Activated naive CD4-positive, alpha-beta T cell treated with anti-CD3 and anti-CD28 coated beads for 36 hours (primary cell): ENCODE measurements around the gene ATG9B. TPM values are rescaled to one million over a fixed set of nuclear protein-coding genes. Genes with fewer than 3 reads are reported as not detected.
"Not testable (repeated sequence)": the region's sequence is repeated elsewhere in the genome, so short reads cannot be mapped to it uniquely, and the experiment has no call there.

ENCODE experiments used
- CTCF ChIA-PET: fragments of 350-600 bp; sonication (Branson Sonifier 250); formaldehyde crosslinking; loops from one replicate; lab custom pipeline; 2021; ENCODE audit warnings: antibody characterized with exemption; lab: Charles Lee
- DNase-seq: peaks from one replicate; pipeline ENCODE4 v3.0.0-alpha.2; 2020
- H3K27ac Mint-ChIP-seq: one replicate; pipeline ENCODE4 v1.8.0; 2021; ENCODE audit warnings: mild to moderate bottlenecking, mixed read lengths
- H3K27me3 Mint-ChIP-seq: one replicate; pipeline ENCODE4 v1.8.0; 2021; ENCODE audit warnings: low read depth, mixed read lengths
- H3K36me3 Mint-ChIP-seq: one replicate; pipeline ENCODE4 v1.8.0; 2021; ENCODE audit warnings: low read depth, mixed read lengths
- H3K4me1 Mint-ChIP-seq: one replicate; pipeline ENCODE4 v1.8.0; 2021; ENCODE audit warnings: low read depth, mixed read lengths
- H3K4me3 Mint-ChIP-seq: one replicate; pipeline ENCODE4 v1.8.0; 2021; ENCODE audit warnings: mild to moderate bottlenecking, moderate library complexity, mixed read lengths
- H3K9me3 Mint-ChIP-seq: one replicate; pipeline ENCODE4 v1.8.0; 2021; ENCODE audit warnings: mixed read lengths
- intact Hi-C: fragments of 100-400 bp; cut with micrococcal nuclease; formaldehyde crosslinking; loops from one replicate; pipeline ENCODE4 v1.15.1; 2023
- total RNA-seq, 2 experiments: library from RNA; stranded (reverse); gene quantifications; one replicate each; pipeline ENCODE4 v1.2.3, GENCODE V29; 2021

The ATG9B gene
- total RNA-seq, 2 experiments from 2014 or later = 2.8 to 4.0 TPM

- Mint-ChIP-seq H3K27me3 (peaks cover 7% of the 10 kb centered on the region), H3K9me3 (no peaks in the 10 kb centered on the region), H3K27ac (no peak overlapping the region), H3K36me3 (no peaks in the 10 kb centered on the region), H3K4me1 (peaks cover 55% of the 10 kb centered on the region), H3K4me3 (peak overlapping the region; percentile 72)
- DNase-seq = no peak
- CTCF ChIA-PET = interaction anchor here (0.6 to 4.3 kb wide), 13 partner anchors 7 to 1870 kb away, joined by 3 to 32 read pairs (median 5); no protein-coding TSS in a partner anchor
- intact Hi-C loops = loop anchor here (2.0 kb wide), 1 partner anchor 55 kb away; no protein-coding TSS in a partner anchor
Observed at GRCh38 chr7:151017370-151017952, 6.8 kb downstream of the ATG9B start.

DNA sequence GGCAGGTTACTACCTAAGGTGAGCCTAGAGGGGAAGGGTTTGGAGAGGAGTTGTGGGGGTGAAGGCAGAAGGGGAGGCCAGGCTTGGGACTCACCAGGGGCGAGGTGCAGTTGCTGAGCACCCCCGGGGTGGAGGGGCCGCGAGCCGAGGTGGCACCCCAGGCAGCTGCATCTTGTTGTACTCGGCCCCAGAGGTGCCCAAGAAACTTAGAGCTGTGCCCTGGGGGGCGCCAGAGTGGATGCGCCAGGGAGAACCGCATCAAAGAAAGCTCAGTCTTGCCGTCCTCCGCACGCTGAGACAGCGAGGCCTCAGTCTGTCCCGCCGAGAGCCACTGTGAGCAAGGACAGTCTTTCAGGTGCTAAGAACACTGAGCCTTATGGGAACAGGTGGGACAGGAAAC, 7.4 kb downstream of the ATG9B start:
- CTCF ChIA-PET = interaction anchor here (0.8 to 4.3 kb wide), 6 partner anchors 9 to 119 kb away, joined by 3 to 32 read pairs (median 8); no protein-coding TSS in a partner anchor
- Mint-ChIP-seq H3K27ac (no peak overlapping the region), H3K4me1 (peaks cover 60% of the 10 kb centered on the region), H3K9me3 (no peaks in the 10 kb centered on the region), H3K4me3 (no peak overlapping the region), H3K27me3 (peaks cover 7% of the 10 kb centered on the region), H3K36me3 (no peaks in the 10 kb centered on the region)
- intact Hi-C loops = loop anchor here (2.0 kb wide), 1 partner anchor 54 kb away; no protein-coding TSS in a partner anchor
- DNase-seq = no peak

- Mint-ChIP-seq H3K9me3 (no peaks in the 10 kb centered on the region), H3K4me3 (no peak overlapping the region), H3K27ac (no peak overlapping the region), H3K27me3 (peaks cover 7% of the 10 kb centered on the region), H3K36me3 (no peaks in the 10 kb centered on the region), H3K4me1 (peaks cover 65% of the 10 kb centered on the region)
- CTCF ChIA-PET = interaction anchor here (0.8 to 4.3 kb wide), 5 partner anchors 8 to 118 kb away, joined by 3 to 32 read pairs (median 9); no protein-coding TSS in a partner anchor
- no peak for DNase-seq
- intact Hi-C loops = loop anchor here (2.0 kb wide), 1 partner anchor 54 kb away; no protein-coding TSS in a partner anchor
Observed at GRCh38 chr7:151016505-151016904, 7.8 kb downstream of the ATG9B start.

DNA sequence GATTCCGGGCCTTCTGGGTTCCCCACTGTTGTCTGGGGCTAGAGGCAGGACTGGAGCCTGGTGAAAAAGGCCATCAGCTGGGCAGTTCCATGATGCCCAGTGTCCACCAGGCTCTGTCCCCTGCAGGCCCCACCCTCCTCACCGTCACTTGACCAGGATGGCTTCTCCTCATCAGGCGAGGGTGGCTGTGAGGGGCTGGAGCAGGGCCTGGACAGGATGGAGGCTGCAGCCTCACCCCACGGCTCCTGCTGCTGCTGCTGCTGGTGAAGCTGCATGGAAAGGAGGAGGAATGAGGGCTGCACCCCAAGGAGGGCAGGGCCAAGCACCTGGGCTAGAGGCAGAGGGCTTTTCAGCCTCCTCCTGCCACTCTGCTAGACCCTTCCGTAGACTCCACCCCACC, 8.3 kb downstream of the ATG9B start:
- Mint-ChIP-seq H3K4me1 (peaks cover 68% of the 10 kb centered on the region), H3K9me3 (no peaks in the 10 kb centered on the region), H3K4me3 (no peak overlapping the region), H3K36me3 (no peaks in the 10 kb centered on the region), H3K27ac (no peak overlapping the region), H3K27me3 (peaks cover 7% of the 10 kb centered on the region)
- intact Hi-C loops = loop anchor here (2.0 kb wide), 2 partner anchors 19 to 53 kb away; no protein-coding TSS in a partner anchor
- CTCF ChIA-PET = no interaction called here
- DNase-seq = no peak

DNA sequence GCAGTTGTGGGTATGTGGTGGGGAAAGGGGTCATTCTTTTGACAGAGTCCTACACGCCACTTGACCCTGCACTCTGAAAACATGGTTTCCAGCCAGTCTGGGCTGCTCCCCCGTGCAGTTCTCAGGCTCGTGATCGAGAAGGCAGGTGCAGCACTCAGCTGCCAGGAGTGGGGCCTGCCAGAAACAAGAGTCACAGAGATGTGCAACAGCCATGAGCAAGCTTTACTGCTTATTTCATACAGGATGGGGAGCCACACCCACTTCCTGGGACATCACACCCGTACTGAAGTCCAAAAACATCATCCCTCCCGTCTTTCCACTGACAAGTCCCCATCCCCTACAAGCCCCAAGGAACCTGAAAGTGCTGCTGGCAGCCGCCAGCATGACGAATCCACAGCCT, 9.3 kb downstream of the ATG9B start:
- intact Hi-C loops = loop anchor here (2.0 to 5.0 kb wide), 2 partner anchors 18 to 337 kb away; no protein-coding TSS in a partner anchor
- DNase-seq = peak; percentile 81
- Mint-ChIP-seq H3K36me3 (no peaks in the 10 kb centered on the region), H3K27me3 (peaks cover 7% of the 10 kb centered on the region), H3K4me1 (peaks cover 78% of the 10 kb centered on the region), H3K4me3 (peak overlapping the region; percentile 88), H3K9me3 (no peaks in the 10 kb centered on the region), H3K27ac (peak overlapping the region; percentile 92)
- CTCF ChIA-PET = interaction anchor here (0.7 to 2.2 kb wide), 3 partner anchors 9 to 96 kb away, joined by 4 to 10 read pairs (median 7); no protein-coding TSS in a partner anchor

DNA sequence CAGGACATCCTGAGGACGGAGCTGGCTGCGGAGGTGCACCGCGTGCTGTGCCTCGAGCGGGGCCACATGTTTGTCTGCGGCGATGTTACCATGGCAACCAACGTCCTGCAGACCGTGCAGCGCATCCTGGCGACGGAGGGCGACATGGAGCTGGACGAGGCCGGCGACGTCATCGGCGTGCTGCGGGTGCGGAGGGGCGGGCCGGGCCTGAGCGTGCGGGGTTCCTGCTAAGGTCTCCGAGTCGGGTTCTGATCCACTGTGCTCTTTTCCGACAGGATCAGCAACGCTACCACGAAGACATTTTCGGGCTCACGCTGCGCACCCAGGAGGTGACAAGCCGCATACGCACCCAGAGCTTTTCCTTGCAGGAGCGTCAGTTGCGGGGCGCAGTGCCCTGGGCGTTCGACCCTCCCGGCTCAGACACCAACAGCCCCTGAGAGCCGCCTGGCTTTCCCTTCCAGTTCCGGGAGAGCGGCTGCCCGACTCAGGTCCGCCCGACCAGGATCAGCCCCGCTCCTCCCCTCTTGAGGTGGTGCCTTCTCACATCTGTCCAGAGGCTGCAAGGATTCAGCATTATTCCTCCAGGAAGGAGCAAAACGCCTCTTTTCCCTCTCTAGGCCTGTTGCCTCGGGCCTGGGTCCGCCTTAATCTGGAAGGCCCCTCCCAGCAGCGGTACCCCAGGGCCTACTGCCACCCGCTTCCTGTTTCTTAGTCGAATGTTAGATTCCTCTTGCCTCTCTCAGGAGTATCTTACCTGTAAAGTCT, 10.4 kb downstream of the ATG9B start:
- DNase-seq = peak; percentile 94
- Mint-ChIP-seq H3K4me1 (peaks cover 78% of the 10 kb centered on the region), H3K27ac (peak overlapping the region; percentile 92), H3K4me3 (peak overlapping the region; percentile 88), H3K36me3 (no peaks in the 10 kb centered on the region), H3K27me3 (peaks cover 2% of the 10 kb centered on the region), H3K9me3 (no peaks in the 10 kb centered on the region)
- intact Hi-C loops = loop anchor here (1.0 to 5.0 kb wide), 4 partner anchors 17 to 338 kb away; partner anchors contain the start of gene TMUB1
- CTCF ChIA-PET = interaction anchor here (1.8 to 2.2 kb wide), 2 partner anchors 51 to 97 kb away, joined by 7 to 10 read pairs; no protein-coding TSS in a partner anchor

- no peak for DNase-seq
- Mint-ChIP-seq H3K27ac (no peak overlapping the region), H3K9me3 (no peaks in the 10 kb centered on the region), H3K4me1 (peaks cover 77% of the 10 kb centered on the region), H3K27me3 (peaks cover 2% of the 10 kb centered on the region), H3K4me3 (peak overlapping the region; percentile 88), H3K36me3 (no peaks in the 10 kb centered on the region)
- CTCF ChIA-PET = interaction anchor here (1.8 to 2.2 kb wide), 2 partner anchors 50 to 97 kb away, joined by 7 to 10 read pairs; no protein-coding TSS in a partner anchor
- intact Hi-C loops = loop anchor here (1.0 to 5.0 kb wide), 3 partner anchors 45 to 339 kb away; partner anchors contain the start of gene TMUB1
Observed at GRCh38 chr7:151013356-151013732, 10.9 kb downstream of the ATG9B start.

DNA sequence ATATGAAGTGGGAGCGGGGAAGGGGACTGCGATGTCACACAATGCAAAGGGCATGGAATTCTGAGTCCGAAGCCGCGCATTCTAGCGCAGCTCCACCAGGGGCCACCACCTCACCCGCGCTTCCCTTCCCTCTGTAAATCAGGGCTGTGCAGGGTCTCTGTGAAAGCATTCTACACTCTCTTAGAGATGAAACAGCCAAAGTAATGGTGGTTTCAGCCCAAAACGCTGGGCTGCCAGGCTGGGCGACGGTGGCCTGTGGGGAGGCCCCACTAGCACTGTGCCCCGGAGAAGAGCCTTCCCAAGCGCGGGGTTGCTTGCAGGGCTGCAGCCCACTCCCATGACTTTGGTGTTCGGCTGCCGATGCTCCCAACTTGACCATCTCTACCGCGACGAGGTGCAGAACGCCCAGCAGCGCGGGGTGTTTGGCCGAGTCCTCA, 11.4 kb downstream of the ATG9B start:
- intact Hi-C loops = loop anchor here (1.0 to 5.0 kb wide), 4 partner anchors 45 to 339 kb away; partner anchors contain the start of gene TMUB1
- H3K27me3 Mint-ChIP-seq = no peaks in the 10 kb centered on the region
- CTCF ChIA-PET = interaction anchor here (1.0 to 1.8 kb wide), 2 partner anchors 72 to 98 kb away, joined by 3 to 7 read pairs; no protein-coding TSS in a partner anchor
- peak; percentile 36 for DNase-seq
- H3K27ac Mint-ChIP-seq = no peak overlapping the region
- no peaks in the 10 kb centered on the region for H3K36me3 Mint-ChIP-seq
- no peaks in the 10 kb centered on the region for H3K9me3 Mint-ChIP-seq
- H3K4me1 Mint-ChIP-seq = peaks cover 77% of the 10 kb centered on the region
- H3K4me3 Mint-ChIP-seq = peak overlapping the region; percentile 21

DNA sequence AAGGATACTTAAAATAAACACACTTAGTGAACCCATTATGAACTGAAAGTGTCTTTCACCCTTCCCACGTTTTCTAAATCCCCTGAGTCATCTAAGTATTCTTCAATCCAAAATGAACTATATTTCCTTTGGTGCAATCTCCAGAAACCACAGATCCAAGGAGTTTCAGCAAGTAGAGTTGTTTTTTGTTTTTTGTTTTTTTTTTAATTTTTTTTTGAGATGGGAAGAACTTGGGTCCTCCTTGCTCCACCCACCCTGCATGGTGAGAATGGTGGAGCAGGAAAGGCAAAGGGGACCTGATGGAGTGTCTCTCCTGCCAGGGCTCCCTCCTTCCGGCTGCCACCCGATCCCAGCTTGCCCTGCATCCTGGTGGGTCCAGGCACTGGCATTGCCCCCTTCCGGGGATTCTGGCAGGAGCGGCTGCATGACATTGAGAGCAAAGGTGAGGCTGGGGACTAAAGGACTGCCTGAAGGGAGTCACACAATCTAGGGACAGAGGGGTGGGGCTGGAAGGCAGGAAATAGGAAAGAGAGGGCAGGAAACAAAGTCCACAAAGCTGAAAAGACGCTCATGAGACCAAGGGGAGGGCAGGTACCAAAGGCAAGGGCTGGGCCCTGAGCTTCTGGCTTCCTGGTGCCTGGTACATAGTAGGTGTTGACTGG, 12.1 kb downstream of the ATG9B start:
- Mint-ChIP-seq H3K36me3 (no peaks in the 10 kb centered on the region), H3K4me1 (peaks cover 77% of the 10 kb centered on the region), H3K4me3 (no peak overlapping the region), H3K9me3 (no peaks in the 10 kb centered on the region), H3K27me3 (no peaks in the 10 kb centered on the region), H3K27ac (no peak overlapping the region)
- no peak for DNase-seq
- intact Hi-C loops = loop anchor here (1.0 to 5.0 kb wide), 2 partner anchors 99 to 340 kb away; no protein-coding TSS in a partner anchor
- CTCF ChIA-PET = interaction anchor here (0.6 to 2.1 kb wide), 3 partner anchors 72 to 329 kb away, joined by 3 to 5 read pairs (median 3); no protein-coding TSS in a partner anchor

DNA sequence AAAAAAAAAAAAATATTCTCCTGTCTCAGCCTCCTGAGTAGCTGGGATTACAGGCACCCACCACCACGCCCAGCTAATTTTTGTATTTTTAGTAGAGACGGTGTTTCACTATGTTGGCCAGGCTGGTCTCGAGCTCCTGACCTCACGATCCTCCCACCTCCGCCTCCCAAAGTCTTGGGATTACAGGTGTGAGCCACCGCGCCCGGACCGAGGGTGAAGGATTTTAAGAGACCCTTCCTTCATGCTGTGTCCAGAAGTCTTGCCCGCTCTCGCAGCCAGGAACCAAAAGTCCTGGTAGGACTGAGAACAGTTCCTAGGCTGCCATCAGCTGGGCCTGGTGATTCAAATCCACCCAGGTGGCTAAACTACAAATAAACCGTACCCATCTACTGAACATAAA, 12.7 kb downstream of the ATG9B start:
- not testable (repeated sequence) for H3K9me3 Mint-ChIP-seq, H3K4me3 Mint-ChIP-seq, H3K36me3 Mint-ChIP-seq, H3K27ac Mint-ChIP-seq, DNase-seq, H3K27me3 Mint-ChIP-seq
- peaks cover 75% of the 10 kb centered on the region for H3K4me1 Mint-ChIP-seq
- intact Hi-C loops = loop anchor here (1.0 to 5.0 kb wide), 2 partner anchors 100 to 341 kb away; no protein-coding TSS in a partner anchor
- CTCF ChIA-PET = interaction anchor here (0.6 to 5.3 kb wide), 8 partner anchors 17 to 329 kb away, joined by 3 to 29 read pairs (median 4); no protein-coding TSS in a partner anchor

DNA sequence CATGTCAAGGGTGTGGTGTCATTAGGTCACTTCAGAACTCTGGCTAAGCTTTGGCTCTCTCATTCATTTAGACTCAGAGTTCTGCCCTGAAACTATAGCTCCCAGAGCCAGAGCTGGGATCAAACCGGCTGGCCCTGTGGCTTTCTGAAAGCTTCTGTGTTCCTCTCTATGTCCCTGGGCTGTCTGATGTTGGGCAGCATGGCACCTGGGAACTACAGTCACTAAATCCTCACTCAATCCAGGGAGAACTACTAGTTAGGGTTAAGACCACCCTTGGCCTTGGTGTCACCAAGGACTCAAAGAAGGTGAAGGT, 13.2 kb downstream of the ATG9B start:
- Mint-ChIP-seq H3K27me3 (no peaks in the 10 kb centered on the region), H3K9me3 (no peaks in the 10 kb centered on the region), H3K27ac (peak overlapping the region; percentile 47), H3K4me1 (peaks cover 71% of the 10 kb centered on the region), H3K36me3 (no peaks in the 10 kb centered on the region), H3K4me3 (peak overlapping the region; percentile 43)
- intact Hi-C loops = loop anchor here (5.0 kb wide), 1 partner anchor 341 kb away; no protein-coding TSS in a partner anchor
- CTCF ChIA-PET = interaction anchor here (0.6 to 5.3 kb wide), 11 partner anchors 9 to 304 kb away, joined by 3 to 29 read pairs (median 5); no protein-coding TSS in a partner anchor
- no peak for DNase-seq
